NCI-H187 (cell line): ENCODE measurements around the gene ERBB4.
"Not testable (repeated sequence)": the region's sequence is repeated elsewhere in the genome, so short reads cannot be mapped to it uniquely, and the experiment has no call there.

Source experiments
- DNase-seq, 2 experiments: peaks; one replicate each; lab custom pipeline; 2025; lab: John Stamatoyannopoulos, UW

The ERBB4 gene

GRCh38 chr2:212076456-212076855 is 462.1 kb downstream of the ERBB4 start:
- DNase-seq: no peak

GRCh38 chr2:212073360-212073759 is 465.2 kb downstream of the ERBB4 start:
- no peak for DNase-seq

- DNase-seq: no peak
Measured at GRCh38 chr2:212066546-212066945, 472.1 kb downstream of the ERBB4 start.

- DNase-seq: no peak
Measured at GRCh38 chr2:212064318-212064717, 474.3 kb downstream of the ERBB4 start.

GRCh38 chr2:212052412-212053159 is 486.0 kb downstream of the ERBB4 start:
- no peak for DNase-seq

- DNase-seq: no peak
Measured at GRCh38 chr2:212050871-212051270, 487.7 kb downstream of the ERBB4 start.

DNA sequence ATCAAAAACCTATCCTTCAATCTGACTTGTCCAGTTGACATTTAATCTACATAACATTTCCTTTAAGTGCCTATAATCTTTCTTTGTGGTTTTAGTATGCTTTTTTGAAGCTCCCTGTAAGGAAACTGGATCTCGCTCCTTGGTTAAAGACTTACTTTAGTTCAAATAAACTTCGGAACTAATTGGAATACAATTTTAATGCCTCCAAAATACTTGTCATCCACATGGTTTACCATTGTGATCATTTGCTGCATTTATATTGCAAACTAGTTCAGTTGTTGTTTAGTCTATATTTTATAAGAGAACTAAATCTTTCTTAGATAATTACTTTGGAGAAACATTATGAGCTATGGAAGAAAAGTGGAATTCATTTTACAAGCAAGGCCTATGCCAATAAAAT is 496.0 kb downstream of the ERBB4 start:
- DNase-seq: no peak

GRCh38 chr2:212037062-212037461 is 501.5 kb downstream of the ERBB4 start:
- no peak for DNase-seq

- no peak for DNase-seq
Measured at GRCh38 chr2:212034841-212035585, 503.6 kb downstream of the ERBB4 start.

DNA sequence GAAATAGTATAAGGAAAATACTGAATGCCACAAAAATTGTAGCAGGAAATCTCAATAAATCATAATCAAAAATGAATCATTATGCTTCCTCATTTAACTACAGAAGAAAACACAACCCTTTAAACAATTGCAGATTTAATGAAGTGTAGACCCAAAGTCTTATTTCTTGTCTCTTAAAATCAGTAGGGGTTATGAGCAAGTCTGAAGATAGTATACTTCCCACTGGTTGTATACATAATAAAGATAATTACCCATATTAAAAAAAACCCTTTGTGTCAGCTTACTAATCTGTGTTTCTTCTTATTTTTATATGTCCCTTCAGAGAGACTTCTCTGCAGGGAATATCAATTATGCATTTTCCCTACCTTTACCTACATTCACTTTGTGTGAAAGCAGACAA is 504.7 kb downstream of the ERBB4 start:
- DNase-seq: no peak

- no peak for DNase-seq
Measured at GRCh38 chr2:212032536-212033219, 505.9 kb downstream of the ERBB4 start.

GRCh38 chr2:212032032-212032431 is 506.6 kb downstream of the ERBB4 start:
- no peak for DNase-seq

- DNase-seq: no peak
Measured at GRCh38 chr2:212030709-212031108, 507.9 kb downstream of the ERBB4 start.

GRCh38 chr2:212028798-212029394 is 509.7 kb downstream of the ERBB4 start:
- DNase-seq: no peak

DNA sequence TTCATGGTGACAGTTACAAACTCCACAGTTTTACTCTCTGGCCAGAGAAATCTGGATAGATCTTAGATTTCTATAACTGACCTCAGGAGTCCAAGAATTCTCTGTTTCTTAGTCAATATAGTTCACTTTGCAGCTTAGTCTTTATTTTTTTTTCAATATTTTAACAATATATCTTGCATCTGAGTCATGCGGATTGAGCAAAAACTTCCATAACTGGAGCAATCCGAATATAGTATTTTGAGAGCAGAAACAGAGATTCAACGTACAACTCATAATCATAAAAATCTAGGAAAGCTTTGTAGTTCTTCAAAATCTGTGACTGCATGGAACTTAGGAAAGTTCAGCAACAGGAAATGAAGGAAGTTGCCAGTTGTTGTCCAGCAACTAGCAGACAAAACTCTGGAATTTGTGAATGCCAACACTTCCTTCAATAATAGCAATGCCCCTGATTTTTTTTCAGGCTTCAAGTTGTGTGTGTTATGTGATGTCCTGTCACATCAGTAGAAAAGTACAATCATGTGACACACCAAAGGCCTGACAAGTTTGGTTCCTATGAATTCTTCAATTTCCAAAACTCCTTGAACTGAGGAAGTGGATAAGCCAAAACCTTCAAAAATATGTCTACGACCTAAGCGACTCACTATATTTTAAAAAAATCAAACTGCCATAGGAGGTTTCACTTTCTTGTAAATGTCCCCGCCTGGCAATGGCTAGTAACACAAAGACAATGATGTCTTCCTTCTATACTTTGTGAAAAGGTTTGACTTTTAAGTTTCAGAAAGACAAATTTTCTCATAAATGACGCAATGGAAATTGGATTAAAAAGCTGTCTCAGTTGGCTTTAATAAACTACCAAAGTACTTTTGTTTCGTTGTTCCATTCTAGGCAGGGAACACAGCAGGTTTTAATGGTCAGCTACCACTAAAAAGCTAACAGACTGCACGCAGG is 510.6 kb downstream of the ERBB4 start:
- DNase-seq: no peak

GRCh38 chr2:212024040-212024439 is 514.6 kb downstream of the ERBB4 start:
- no peak for DNase-seq

DNA sequence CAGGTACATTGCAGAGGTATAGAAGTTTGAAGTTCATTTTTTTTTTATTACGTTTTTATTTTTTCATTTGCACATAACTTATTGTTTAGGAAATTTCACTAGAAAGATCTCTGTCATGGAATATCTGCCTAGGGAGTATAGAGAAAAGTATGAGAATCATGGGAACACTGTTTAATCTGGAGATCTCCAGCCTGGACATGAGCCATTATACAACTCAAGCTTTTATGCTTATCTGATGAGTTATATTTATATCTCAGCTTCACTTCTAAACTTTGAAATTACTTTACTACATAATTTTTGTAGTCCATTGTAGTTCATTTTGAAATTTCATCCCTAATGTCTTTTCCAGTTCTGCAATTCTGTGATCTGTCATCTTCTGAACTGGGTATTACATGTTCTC is 515.6 kb downstream of the ERBB4 start:
- no peak for DNase-seq

- no peak for DNase-seq
Measured at GRCh38 chr2:212021947-212022346, 516.7 kb downstream of the ERBB4 start.

- DNase-seq: no peak
Measured at GRCh38 chr2:212015588-212015987, 523.0 kb downstream of the ERBB4 start.

- DNase-seq: no peak
Measured at GRCh38 chr2:212013626-212014025, 525.0 kb downstream of the ERBB4 start.

DNA sequence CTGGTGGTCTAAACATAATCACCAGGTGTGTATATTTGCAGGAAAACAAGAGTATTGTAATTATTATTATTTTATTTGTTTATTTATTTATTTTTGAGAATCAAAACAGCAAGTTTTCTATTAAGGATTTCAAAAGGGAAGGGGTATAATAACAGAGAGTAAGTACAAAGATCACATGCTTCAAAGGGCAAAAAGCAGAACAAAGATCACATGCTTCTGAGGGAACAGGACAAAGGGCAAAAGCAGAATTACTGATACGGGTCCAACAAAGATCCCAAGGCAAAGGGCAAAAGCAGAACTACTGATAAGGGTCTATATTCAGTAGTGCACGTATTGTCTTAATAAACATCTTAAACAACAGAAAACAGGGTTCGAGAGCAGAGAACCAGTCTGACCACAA is 528.3 kb downstream of the ERBB4 start:
- not testable (repeated sequence) for DNase-seq
